Activated T-helper 2 cell treated with anti-CD3 and anti-CD28 coated beads, Interferon-gamma antibody, Interleukin-2, Interleukin-4, amounts not matched to agents 10 μg/mL and 5 μg/mL and 100 μg/mL, durations not matched to agents 14 hours and 24 hours and 36 hours (primary cell): ENCODE data around the gene STK35. TPM values are rescaled to one million over a fixed set of nuclear protein-coding genes. Genes with fewer than 3 reads are reported as not detected.

Experiments used
- DNase-seq: peaks from one replicate; pipeline ENCODE4 v3.0.0; 2021; ENCODE audit warnings: low spot score
- H3K27ac Mint-ChIP-seq: one replicate; pipeline ENCODE4 v1.8.0; 2021; ENCODE audit warnings: mixed read lengths
- H3K27me3 Mint-ChIP-seq: one replicate; pipeline ENCODE4 v1.8.0; 2021; ENCODE audit warnings: low read depth, mixed read lengths
- H3K36me3 Mint-ChIP-seq: one replicate; pipeline ENCODE4 v1.8.0; 2021; ENCODE audit warnings: low read depth, mixed read lengths
- H3K4me1 Mint-ChIP-seq: one replicate; pipeline ENCODE4 v1.8.0; 2021; ENCODE audit warnings: low read depth, mixed read lengths
- H3K4me3 Mint-ChIP-seq: one replicate; pipeline ENCODE4 v1.8.0; 2021; ENCODE audit warnings: low read depth, mild to moderate bottlenecking, moderate library complexity, mixed read lengths
- H3K9me3 Mint-ChIP-seq: one replicate; pipeline ENCODE4 v1.8.0; 2021; ENCODE audit warnings: mixed read lengths
- intact Hi-C: fragments of 100-400 bp; cut with micrococcal nuclease; formaldehyde crosslinking; loops from one replicate; pipeline ENCODE4 v1.15.1; 2023
- total RNA-seq: library from RNA; stranded (reverse); gene quantifications from 2 replicates; pipeline ENCODE4 v1.2.3, GENCODE V29; 2022

The STK35 gene
- total RNA-seq = 18.9 and 20.4 TPM in 2 replicates

DNA sequence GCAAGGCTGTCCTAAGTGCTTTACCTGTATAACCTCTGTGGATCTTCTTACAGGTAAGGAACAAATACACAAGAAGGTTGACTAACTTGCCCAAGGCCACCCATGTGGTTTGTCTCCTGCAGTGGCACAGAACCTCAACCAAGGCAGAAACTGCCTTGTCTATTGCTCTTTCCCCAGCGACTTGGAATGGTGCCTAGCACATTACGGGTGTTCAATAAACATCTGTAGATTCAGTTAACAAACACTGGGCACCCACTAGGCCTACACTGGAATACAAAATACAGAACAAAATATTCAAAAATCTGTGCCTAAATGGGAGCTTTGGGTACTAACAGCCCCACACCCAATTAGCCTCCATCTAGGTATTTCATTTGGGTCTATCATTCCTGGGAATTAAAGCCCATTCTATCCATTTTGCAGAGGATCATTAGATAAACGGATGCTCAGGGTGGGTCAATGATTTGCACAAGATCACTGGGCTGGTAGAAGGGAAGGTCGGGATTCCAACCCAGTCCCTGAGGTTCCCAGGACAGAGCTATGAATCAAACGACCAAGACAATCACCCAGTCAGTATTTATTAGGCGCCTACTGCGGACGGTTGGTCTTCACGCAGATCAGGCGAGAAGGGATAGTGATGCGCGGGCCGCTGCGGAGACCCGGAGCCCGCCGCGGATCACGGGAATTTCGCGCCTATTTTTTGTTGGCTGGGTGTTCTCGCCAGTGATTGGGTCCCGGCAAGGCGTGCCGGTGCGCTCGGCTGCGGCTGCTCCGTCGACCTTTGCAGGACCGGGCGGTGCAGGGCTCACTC is at the start of gene STK35:
STK35 (plus strand) TSS at position 771 of the 808 bp plus-strand sequence. CDS start 55 bp downstream, outside the sequence.
- Mint-ChIP-seq H3K9me3 (no peaks in the 10 kb centered on the region), H3K36me3 (peaks cover 24% of the 10 kb centered on the region), H3K27ac (peak within 1 kb of the TSS; percentile 100), H3K27me3 (peaks cover 1% of the 10 kb centered on the region), H3K4me1 (peaks cover 32% of the 10 kb centered on the region), H3K4me3 (peak within 1 kb of the TSS; percentile 93)
- intact Hi-C loops = loop anchor here (10.0 kb wide), 1 partner anchor 776 kb away; the partner anchor contains the start of gene SDCBP2
- DNase-seq = peak; percentile 66

DNA sequence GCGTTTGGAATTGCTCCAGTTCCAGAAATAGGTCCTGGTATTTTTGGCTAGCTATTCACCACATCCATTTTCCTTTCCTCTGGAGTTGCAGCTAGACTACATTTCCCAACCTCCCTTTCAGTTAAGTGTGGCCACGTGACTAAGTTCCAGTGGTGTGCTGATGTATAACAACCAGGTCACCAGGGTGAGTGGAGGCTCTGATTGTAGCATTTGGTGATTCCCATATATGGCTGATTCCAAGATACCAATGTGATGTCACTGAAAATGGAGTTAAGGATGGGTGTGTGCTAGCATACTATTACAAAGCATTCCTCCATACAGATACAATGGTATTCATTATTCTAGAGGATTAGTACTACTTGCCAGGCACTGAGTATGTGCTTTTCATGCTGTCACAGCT is 49.7 kb upstream of the STK35 start:
- H3K27me3 Mint-ChIP-seq = peaks cover 1% of the 10 kb centered on the region
- intact Hi-C loops = no loop called here
- H3K36me3 Mint-ChIP-seq = no peaks in the 10 kb centered on the region
- H3K27ac Mint-ChIP-seq = no peak overlapping the region
- no peaks in the 10 kb centered on the region for H3K9me3 Mint-ChIP-seq
- DNase-seq = no peak
- no peaks in the 10 kb centered on the region for H3K4me1 Mint-ChIP-seq
- no peak overlapping the region for H3K4me3 Mint-ChIP-seq

DNA sequence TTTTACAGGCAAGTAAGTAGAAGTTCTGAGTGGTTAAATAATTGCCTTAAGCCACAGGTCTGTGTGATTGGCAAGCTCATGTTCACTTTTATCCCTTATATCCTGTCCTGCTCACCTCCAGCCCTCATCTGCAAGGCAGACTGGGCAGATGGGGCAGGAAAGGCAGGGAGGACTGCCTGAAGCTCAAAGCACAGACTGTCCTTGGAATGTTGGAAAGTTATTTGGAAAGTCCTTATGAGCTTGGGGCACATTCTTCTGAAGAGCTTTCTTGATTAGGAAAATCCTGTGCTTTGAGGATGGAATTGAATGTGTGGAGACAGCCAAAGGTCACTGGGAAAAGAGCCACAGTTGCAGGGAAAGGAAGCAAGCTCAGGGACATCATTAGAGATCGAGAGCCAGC is 48.9 kb upstream of the STK35 start:
- DNase-seq = no peak
- no peaks in the 10 kb centered on the region for H3K4me1 Mint-ChIP-seq
- H3K9me3 Mint-ChIP-seq = peaks cover under 1% of the 10 kb centered on the region
- no peaks in the 10 kb centered on the region for H3K36me3 Mint-ChIP-seq
- intact Hi-C loops = no loop called here
- H3K27me3 Mint-ChIP-seq = peaks cover 1% of the 10 kb centered on the region
- H3K4me3 Mint-ChIP-seq = no peak overlapping the region
- H3K27ac Mint-ChIP-seq = no peak overlapping the region

DNA sequence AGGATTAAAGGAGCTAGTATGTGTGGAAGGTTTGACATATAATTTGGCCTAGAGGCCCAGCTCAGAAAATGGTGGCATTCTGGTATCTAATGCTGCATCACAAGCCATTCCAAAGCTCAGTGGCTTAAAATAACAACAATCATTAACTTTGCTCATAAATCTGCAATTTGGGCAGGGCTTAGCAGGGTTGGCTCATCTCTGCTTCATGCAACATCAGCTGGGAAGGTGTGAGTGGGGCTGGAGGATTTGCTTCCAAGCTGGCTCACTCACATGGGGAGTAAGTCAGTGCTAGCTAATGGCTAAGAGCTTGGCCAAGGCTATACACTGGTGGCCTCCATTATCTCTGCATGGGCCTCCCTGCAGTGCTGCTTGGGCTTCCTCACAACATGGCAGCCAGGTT is 48.0 kb upstream of the STK35 start:
- Mint-ChIP-seq H3K4me1 (no peaks in the 10 kb centered on the region), H3K9me3 (peaks cover 4% of the 10 kb centered on the region), H3K27me3 (peaks cover 1% of the 10 kb centered on the region), H3K27ac (no peak overlapping the region), H3K4me3 (no peak overlapping the region), H3K36me3 (no peaks in the 10 kb centered on the region)
- DNase-seq = no peak
- intact Hi-C loops = no loop called here

DNA sequence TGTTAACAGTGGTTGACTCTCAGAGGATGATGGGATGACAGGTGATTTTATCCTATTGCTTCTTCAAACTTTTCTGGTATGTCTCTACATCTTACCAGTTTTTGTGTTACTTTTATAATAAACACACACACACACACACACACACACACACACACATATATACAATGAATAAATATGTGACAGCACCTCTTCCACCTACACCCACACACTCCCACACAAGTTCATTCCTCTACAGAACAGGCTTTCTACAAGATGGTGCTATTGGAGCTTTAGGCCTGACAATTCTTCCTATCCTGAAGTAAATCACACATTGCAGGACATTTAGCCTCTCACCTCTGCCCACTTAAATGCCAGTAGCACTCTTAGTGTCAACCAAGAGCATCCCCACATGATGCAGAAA is 46.7 kb upstream of the STK35 start:
- no peak for DNase-seq
- Mint-ChIP-seq H3K27me3 (peaks cover 1% of the 10 kb centered on the region), H3K27ac (no peak overlapping the region), H3K4me3 (no peak overlapping the region), H3K36me3 (no peaks in the 10 kb centered on the region), H3K9me3 (peaks cover 4% of the 10 kb centered on the region), H3K4me1 (no peaks in the 10 kb centered on the region)
- intact Hi-C loops = no loop called here

DNA sequence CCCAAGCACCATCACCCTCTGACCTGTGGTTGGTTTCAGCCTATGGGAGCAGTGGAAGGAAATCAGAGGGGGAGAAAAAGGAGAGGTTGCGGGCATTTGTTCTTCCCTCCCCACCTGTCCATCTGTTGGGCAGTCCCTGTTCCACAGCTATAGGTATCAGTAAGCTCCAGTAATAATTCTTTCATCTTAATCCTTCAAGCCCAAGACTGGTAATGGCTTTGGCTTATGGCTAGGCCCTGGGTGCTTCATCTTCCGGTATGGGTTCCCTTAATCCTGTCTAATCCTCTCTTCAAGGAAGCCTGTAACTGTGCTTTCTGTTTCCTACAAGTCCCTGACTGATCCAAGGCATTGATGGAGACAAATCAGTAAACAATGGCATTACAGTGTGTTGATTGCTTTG is 42.2 kb upstream of the STK35 start:
- no peak for DNase-seq
- no peak overlapping the region for H3K27ac Mint-ChIP-seq
- H3K4me3 Mint-ChIP-seq = no peak overlapping the region
- peaks cover 4% of the 10 kb centered on the region for H3K9me3 Mint-ChIP-seq
- no peaks in the 10 kb centered on the region for H3K4me1 Mint-ChIP-seq
- peaks cover 3% of the 10 kb centered on the region for H3K27me3 Mint-ChIP-seq
- intact Hi-C loops = no loop called here
- H3K36me3 Mint-ChIP-seq = no peaks in the 10 kb centered on the region

DNA sequence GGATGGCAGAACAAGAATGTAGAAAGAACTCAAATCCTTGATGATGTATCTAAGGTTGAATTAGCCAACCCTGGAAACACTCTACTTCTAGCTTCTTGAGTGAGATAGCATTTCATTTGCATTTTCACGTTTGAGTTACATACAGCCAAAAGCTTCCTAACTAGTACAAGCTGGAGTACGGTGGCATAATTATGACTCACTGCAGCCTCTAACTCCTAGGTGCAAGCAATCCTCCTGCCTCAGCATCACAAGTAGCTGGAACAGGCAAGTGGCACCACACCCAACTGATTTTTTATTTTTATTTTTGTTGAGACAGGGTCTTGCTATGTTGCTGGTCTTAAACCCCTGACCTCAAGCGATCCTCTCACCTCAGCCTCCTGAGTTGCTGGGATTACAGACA is 36.5 kb upstream of the STK35 start:
- Mint-ChIP-seq H3K4me1 (no peaks in the 10 kb centered on the region), H3K36me3 (no peaks in the 10 kb centered on the region), H3K27ac (no peak overlapping the region), H3K27me3 (peaks cover 11% of the 10 kb centered on the region), H3K9me3 (no peaks in the 10 kb centered on the region), H3K4me3 (no peak overlapping the region)
- intact Hi-C loops = no loop called here
- DNase-seq = no peak

DNA sequence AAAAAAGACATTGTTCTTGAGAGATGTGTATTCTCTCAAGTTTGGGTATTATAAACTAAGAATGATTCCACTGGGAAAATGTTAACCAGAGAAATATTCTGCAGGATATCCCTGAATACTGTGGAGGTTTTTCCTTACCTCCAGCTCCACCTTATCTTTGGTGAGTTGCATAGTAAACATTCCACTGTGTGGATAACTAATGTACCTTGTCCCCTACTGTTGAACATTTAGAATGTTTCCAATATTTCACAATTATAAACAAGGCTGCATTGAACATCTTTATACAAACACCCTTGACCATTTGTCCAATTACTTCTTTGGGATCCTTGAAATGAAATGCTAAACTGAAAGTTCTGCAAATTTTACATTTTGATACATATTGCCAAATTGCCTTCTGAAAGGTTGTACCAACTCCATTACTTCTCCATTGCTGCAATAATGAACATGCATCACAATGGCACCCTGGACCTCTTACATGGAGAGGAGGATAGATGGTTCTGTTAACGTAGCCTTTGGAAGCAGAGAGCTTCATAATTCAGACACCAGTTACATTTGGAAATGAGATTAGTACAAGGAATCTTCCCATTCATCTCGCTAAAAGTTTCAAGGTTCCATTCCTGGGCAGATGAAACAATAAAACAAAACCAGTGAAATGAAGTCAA is 35.0 kb upstream of the STK35 start:
- H3K36me3 Mint-ChIP-seq = no peaks in the 10 kb centered on the region
- H3K27ac Mint-ChIP-seq = no peak overlapping the region
- peaks cover 11% of the 10 kb centered on the region for H3K27me3 Mint-ChIP-seq
- no peaks in the 10 kb centered on the region for H3K4me1 Mint-ChIP-seq
- no peak overlapping the region for H3K4me3 Mint-ChIP-seq
- no peaks in the 10 kb centered on the region for H3K9me3 Mint-ChIP-seq
- no peak for DNase-seq
- intact Hi-C loops = no loop called here

DNA sequence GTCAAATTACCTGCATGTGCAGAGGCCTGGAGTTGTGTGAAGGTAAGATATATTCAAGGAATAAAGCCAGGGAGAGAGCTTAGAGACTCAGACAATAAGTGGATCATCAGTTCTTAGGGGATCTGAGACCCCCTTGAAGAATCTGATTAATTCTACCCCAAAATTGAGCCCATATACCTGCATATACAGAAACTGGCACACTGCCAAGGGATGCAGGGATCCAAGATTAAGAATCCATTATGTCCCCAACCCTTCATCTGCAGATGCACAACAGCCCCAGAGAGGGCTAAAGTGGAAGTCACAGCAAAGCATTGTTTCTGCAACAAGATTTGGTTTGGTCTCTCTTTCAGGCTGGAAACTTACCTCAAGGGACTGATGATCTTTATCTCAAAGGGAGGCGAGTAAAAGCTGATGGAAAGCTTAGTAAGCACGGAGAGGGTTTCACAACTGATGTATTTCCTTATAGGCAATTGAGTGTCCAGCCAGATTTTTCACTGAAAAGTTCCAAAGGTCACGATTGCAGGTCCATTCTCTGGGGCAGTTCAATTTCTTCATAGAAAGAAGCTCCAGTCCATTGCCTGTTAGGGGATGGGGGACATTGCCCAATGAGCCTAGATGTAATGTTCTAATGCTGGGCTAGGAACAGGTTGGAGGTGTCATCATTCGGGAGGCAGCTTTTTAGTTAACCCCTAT is 20.9 kb upstream of the STK35 start:
- peaks cover 2% of the 10 kb centered on the region for H3K4me1 Mint-ChIP-seq
- peaks cover 22% of the 10 kb centered on the region for H3K27me3 Mint-ChIP-seq
- no peak overlapping the region for H3K27ac Mint-ChIP-seq
- DNase-seq = no peak
- intact Hi-C loops = no loop called here
- no peaks in the 10 kb centered on the region for H3K9me3 Mint-ChIP-seq
- no peak overlapping the region for H3K4me3 Mint-ChIP-seq
- no peaks in the 10 kb centered on the region for H3K36me3 Mint-ChIP-seq

DNA sequence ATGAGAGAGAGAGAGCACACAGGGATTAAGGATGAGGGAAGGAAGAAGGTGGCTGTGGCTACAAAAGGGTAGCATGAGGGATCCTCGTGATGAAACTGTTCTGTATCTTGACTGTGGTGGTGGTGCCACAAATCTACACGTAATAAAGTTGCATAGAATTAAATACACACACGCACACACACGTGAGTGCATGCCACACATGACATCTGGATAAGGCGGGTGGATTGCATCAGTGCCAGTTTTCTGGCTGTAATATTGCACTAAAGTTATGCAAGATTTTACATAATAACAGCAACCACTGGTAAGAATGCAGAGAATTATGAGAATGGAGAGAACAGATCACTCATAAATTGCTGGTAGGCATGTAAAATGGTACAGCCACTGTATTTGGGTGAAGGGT is 16.9 kb upstream of the STK35 start:
- no peak for DNase-seq
- H3K36me3 Mint-ChIP-seq = no peaks in the 10 kb centered on the region
- no peaks in the 10 kb centered on the region for H3K9me3 Mint-ChIP-seq
- H3K4me1 Mint-ChIP-seq = no peaks in the 10 kb centered on the region
- H3K27ac Mint-ChIP-seq = no peak overlapping the region
- intact Hi-C loops = no loop called here
- no peak overlapping the region for H3K4me3 Mint-ChIP-seq
- peaks cover 20% of the 10 kb centered on the region for H3K27me3 Mint-ChIP-seq

DNA sequence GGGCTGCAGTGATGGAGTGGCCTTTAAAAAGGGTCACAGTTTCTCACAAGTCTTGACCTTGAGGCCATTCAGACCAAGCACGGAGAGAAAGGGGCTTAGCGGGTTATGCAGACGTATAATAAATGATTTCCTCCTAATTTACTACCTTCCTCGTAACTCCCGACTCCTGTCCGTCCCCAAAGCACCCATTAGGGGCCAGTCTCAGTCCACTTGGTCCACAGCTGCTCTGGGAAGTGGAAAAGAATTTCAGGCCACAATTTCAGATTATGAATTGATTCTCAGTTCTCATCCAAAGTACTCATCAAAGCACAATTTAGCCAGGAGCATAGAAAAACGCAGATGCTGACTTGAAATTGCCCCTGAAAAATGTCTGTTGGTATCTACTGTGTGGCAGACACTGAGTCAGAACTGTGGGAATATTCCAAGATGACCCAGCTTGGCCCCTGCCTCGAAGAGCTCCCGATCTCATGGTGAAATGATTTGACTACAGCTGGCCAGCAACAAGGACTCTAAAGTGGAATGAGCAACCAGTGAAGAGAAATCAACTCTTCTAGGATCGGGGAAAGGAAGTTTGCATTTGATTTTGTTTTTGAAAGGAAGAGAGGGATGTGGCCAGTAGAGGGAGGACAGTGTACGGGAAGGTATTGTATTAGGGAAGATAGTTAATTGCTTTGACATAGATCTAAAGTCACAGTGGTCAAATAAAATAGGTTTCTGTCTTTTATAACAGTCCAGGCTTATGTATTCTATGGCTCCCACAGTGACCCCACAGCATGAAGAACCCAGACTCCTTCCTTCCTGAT is 15.2 kb upstream of the STK35 start:
- intact Hi-C loops = no loop called here

DNA sequence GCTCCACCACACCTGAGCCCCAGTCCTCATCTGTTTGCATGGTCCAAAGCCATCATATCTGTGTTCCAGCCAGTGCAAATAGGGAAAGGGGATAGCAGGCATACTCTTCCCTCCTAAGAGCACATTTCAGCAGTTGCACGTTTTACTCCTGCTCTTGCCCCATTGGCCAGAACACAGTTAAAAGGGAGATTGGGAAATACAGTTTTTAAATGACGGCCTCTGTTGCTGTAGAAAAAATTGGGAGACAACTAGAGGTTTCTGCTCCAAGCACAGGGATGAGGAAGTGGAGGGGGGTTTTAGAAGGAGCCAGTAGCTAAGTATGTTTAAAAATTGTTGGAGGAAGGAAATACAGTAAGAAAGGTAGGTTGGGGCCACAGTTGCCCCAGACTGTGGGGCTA is 14.6 kb upstream of the STK35 start:
- no peak for DNase-seq
- Mint-ChIP-seq H3K27me3 (peaks cover 25% of the 10 kb centered on the region), H3K27ac (no peak overlapping the region), H3K36me3 (no peaks in the 10 kb centered on the region), H3K4me1 (no peaks in the 10 kb centered on the region), H3K4me3 (no peak overlapping the region), H3K9me3 (no peaks in the 10 kb centered on the region)
- intact Hi-C loops = no loop called here

More for the DNA sequence above, 15.2 kb upstream of the STK35 start:
- Mint-ChIP-seq H3K9me3 (no peaks in the 10 kb centered on the region), H3K4me3 (no peak overlapping the region), H3K27me3 (peaks cover 25% of the 10 kb centered on the region), H3K27ac (no peak overlapping the region), H3K36me3 (no peaks in the 10 kb centered on the region), H3K4me1 (no peaks in the 10 kb centered on the region)
- DNase-seq = no peak
